GM21825 (cell line): ENCODE results near the gene TMEM232.

Experiments
- ATAC-seq: cut with Tn5 transposase; IDR thresholded peaks from one replicate; pipeline ENCODE4 v1.9.1; 2021; ENCODE audit warnings: mild to moderate bottlenecking, moderate library complexity; ENCODE audit not compliant: unreplicated experiment

TMEM232 gene

DNA sequence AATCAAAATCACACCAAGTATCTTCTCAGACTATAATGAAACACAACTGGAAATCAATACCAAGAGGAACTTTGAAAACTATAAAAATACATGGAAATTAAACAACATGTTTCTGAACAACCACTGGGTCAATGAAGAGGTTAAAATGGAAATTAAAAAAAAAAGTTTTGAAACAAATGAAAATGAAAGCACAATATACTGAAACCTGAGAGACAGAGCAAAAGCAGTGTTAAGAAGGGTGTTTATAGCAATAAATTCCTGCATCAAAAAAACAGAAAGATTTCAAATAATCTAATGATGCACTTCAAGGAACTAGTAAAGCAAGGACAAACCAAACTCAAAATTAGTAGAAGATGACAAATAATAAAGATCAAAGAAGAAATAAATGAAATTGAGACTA lies 92.0 kb downstream of the TMEM232 start:
- no peak for ATAC-seq

DNA sequence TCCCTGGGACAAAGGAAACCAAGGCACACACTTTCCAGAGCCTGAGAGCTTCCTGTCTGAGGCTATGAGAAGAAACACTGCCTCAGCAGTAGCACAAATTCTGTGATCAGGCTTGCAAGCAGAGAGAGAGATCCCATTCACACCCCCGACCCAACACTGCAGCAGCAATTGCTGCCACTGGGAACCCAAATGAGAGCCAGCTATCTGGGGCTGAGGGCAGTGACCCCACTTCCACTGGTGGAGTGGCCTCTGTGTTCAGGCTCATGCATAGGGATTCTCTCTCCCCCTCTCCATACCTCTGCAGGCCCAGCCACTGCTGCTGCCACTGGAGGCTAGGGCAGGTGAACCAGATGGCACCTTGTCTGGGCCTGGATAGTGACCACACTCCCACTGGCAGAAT lies 95.2 kb downstream of the TMEM232 start:
- no peak for ATAC-seq

DNA sequence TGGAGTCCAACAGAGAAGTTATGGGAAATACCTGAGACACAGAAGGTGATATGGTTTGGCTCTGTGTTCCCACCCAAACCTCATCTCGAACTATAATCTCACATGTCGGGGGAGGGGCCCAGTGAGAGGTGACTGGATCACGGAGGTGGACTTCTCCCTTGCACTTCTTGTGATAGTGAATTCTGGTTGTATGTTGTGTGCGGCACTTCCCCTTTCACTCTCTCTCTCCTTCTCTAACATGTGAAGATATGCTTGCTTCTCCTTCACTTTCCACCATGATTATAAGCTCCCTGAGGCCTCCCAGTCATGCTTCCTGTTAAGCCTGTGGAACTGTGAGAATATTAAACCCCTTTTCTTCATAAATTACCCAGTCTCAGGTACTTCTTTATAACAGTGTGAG lies 96.1 kb downstream of the TMEM232 start:
- no peak for ATAC-seq

DNA sequence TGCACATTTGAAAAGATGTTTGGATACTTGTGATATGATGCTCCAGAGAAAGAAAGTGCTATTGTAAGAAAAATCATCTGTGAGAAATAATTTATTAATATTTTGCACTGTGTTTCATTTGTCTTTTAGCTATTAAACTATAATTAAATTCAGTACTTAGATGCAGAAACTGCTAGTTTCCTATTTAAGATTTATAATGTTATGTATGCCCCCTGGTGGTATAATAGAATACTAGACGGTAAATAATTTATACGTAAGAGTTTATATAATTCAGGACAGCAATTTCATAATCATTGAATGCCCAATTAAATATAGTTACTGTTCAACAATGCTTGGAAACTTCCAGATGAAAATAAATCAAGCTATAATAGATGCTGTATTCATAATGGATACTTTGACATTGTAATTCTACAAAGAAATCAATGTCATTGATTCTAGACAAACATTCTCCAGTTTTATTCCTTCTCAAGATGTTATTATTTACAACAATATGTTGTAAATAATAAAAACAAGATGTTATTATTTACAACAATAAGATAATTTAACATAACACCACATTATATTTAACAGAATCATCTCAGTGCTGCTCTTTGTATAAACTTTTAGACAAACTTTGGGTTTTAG lies 101.0 kb downstream of the TMEM232 start:
- ATAC-seq, result no peak

DNA sequence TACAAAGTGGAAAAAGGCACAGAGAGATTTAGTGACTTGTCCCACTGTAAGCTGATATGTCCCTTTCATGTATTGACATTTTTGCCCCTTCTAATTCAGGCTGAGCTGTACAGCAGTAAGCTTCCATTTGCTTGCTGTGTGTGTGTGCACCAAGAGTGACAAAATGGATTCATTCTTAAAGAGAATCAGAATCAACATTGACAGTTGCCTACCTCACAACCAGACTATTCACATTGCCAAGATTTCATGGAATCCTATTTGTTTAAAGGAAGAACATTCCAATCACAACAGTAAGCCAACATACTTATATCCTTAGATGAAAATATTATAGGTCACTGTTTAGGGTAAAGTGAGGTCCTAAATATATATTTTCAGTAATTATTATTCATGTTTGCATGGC lies 102.6 kb downstream of the TMEM232 start:
- ATAC-seq, result no peak

DNA sequence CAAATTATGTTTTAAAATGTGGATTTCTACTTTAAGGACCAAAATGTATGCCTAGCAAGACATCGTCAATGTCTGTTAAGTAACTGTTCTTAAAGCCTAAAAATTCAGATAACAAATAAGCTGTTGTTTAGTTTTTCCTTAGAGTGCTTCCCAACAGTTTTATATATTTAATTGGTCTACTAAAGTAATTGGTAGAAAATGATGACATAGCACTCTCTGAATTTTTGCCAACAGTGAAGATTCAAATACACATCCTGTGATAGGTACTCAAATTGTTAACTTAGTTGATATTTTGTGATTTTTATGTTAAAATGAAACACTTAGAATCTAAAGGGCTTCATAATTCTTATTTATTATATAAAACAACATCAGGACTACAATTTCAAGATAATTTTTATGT lies 107.5 kb downstream of the TMEM232 start:
- ATAC-seq, result no peak

DNA sequence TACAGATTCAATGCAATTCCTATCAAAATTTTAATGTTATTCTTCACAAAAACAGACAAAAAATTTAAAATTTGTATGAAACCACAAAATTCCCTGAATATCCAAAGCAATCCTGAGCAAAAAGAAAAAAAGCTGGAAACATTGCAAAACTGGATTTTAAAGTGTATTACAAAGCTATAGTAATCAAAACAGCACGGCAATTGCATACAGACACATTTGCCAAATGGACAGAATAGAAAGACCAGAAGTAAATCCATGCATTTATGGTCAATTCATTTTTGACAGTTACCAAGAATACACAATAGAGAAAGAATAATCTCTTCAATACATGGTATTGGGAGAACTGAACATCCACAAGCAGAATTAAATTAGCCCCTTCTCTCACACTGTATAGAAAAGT lies 110.5 kb downstream of the TMEM232 start:
- ATAC-seq, result no peak

DNA sequence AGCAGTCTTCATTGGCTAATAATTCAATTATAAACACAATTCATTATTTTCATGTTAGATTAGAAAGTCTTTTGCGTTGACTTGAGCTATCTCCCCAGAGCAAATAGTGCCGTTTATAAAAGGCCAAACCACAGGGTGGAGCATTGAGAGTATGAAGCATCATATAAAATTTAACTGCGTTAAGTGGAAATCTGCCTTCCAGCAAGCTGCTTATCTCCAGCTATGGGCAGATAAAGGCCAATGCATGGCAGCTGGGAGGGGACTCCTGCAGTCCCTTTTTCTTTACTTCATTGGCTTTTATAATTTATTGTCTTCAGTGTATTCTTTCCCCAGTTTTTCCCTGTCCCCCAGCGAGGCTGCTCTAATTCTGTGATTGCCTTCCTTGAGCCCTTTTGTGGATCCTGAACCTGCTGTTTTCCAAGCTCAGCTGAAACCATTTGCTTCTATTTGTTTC lies 113.7 kb downstream of the TMEM232 start:
- no peak for ATAC-seq

DNA sequence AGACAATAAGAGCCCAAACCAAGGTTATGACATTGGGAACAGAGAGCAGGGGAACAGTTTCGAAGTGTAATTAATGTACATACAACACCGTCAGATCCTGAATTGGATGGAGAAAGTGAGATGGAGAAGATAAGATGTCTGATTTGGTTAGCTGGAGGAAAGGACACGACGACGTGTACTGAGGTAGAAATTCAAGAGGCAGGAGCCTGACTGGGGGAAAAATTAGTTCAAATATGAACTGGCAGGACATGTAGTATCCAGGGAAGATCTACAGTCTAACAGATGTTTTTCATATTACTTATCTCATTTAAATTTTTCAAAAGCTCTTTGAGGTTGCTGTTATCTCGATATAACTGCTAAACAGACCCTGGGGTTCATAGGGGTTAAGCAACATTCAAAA lies 114.7 kb downstream of the TMEM232 start:
- no peak for ATAC-seq

DNA sequence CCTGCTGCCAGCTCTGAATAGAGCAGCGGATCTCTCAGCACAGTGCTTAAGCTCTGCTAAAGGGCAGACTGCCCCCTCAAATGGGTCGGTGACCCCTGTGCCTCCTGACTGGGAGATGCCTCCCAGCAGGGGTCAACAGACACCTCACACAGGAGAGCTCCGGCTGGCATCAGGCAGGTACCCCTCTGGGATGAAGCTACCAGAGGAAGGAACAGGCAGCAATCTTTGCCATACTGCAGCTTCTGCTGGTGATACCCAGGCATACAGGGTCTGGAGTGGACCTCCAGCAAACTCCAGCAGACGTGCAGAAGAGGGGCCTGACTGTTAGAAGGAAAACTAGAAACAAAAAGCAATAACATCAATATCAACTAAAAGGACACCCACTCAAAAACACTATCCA lies 131.6 kb downstream of the TMEM232 start:
- no peak for ATAC-seq

DNA sequence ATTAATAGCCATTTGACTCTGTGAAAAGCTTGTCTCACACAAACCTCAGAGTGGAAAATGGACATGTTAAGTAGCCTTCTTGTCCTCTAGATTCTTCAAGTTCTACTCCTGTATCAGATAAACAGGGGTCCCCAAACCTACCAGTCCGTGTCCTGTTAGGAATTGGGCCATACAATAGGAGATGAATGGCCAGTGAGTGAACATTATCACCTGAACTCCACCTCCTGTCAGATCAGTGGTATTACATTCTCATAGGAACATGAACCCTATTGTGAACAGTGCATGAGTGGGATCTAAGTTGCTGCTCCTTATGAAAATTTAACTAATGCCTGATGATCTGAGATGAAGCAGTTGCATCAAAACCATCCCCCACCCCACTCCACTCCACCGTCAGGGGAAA lies 136.3 kb downstream of the TMEM232 start:
- peak; percentile 60 for ATAC-seq

DNA sequence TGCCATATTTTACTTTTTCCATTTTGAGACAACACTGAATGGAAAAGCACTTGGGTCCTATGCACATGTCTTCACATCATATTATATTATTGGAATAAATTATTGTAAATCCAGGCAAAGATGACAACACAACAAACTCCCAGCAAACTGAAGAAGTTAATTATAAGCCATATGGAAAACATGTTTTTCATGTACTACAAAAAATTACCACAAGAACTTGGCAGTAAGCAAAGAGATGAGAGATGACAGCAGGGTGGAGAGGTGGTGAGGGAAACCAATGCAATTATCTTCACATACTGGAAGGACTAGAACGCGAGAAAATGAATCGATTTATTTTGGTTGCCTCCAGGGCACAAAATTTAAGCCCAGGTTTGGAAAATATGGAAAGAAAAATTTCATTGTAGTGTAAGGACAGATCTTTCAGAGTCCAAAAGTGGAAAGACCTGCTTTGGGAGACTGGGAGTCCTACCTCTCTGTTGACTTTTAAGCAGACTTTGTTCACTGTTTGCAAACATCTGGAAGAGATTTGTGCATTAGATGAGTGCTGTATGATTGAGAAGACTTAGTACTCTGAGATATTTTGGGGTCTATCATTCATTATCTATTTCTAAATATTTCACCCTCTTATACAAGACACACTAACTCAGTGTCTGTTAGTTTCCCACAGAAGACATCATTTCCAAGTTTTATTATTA lies 138.0 kb downstream of the TMEM232 start:
- ATAC-seq, result no peak

DNA sequence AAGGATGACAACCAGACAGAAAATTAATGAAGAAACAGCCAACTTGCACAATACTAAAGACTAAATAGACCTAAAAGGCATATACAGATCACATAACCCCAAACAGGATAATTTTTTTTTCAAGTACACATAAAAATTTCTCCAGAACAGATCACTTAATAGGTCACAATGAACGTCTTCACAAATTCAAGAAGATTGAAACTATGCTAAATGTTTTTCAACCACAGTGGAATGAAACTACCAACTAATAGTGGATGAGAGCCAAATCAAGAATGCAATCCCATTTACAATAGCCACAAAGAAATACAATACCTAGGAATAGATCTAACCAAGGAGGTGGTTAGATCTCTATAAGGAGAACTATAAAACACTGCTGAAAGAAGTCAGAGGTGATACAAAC lies 145.8 kb downstream of the TMEM232 start:
- no peak for ATAC-seq

DNA sequence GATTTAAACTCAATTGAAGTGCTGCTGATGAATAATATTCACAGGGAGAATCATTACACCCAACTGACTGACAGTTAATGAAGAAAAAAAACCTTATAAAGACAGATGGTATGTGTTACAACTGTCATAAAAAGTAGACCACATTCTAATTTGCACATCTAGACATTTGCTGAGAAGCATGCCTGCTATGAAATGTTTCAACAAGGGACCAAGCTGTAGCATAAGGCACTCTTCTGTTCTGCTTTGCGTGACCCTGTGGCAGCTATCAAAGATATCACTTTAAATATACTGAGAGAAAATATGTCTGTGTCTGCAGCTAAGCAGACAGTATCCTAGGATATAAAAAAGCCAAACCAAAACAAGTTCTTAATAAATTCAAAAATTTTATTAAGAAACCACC lies 153.7 kb downstream of the TMEM232 start:
- no peak for ATAC-seq

DNA sequence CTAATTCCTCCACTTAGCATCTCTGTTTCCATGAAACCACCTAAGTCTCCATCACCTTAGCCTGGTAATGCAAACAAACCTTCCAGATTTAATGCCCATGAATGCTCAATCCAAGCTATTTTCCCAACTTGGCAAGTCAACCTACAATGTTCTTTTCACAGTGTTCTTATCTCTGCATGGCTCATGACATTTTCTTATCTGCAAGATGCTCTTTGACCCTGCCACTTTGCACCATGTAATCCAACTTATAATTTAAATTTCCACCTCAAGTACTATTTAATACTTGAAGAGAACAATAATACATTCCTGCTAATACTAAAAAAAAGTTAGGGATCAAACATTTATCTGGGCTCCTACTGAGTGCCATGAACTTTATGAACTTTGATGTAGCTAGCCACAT lies 164.3 kb downstream of the TMEM232 start:
- no peak for ATAC-seq

DNA sequence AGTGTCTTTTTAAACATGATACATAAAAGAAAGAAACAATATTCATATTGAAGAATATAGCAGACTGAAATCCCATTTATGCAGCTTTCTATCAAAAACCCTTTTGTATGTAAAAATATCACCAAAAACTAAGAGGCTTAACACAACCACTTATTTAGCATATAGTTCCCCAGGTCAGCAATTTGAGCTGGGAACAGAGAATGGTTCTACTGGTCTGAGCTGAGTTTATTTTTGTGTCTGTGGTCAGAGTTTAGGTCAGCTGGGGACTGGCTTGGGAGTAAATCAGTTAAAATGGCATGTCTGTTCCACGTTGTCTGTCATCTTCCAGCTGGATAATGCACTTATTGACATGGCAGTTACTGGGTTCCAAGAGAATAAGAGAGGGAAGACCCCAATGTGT lies 165.0 kb downstream of the TMEM232 start:
- no peak for ATAC-seq

DNA sequence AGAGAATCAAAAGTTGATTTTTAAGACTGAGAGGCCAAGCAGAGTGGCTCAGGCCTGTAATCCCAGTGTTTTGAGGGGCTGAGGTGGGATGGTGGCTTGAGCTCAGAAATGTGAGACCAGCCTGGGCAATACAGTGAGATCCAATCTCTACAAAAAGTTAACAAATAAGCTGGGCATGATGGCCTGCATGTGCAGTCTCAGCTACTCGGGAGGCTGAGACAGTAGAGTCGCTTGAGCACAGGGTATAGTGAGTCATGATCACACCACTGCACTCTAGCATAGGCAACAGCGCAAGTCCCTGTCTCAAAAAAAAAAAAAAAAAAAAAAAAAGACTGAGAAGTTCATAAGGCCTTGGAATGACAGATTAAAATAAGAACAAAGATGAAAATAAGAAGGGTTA lies 177.2 kb downstream of the TMEM232 start:
- ATAC-seq, result no peak

DNA sequence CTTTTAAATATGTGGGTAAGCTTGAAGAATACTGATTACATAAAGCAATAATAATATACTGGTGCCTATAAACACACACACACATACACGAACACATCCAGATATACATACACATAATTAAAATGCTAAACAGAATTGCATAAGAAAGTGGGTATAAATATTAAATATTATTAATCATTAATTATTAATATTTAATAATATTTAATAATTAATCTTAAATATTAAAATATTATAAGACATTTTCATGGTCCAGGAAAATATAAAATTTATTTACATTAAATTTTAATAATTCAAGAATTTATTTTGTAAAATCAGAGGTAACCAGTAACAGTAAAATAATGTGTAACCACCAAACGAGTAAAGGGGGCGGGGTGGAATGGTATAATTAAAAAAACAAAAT lies 178.3 kb downstream of the TMEM232 start:
- ATAC-seq, result no peak

DNA sequence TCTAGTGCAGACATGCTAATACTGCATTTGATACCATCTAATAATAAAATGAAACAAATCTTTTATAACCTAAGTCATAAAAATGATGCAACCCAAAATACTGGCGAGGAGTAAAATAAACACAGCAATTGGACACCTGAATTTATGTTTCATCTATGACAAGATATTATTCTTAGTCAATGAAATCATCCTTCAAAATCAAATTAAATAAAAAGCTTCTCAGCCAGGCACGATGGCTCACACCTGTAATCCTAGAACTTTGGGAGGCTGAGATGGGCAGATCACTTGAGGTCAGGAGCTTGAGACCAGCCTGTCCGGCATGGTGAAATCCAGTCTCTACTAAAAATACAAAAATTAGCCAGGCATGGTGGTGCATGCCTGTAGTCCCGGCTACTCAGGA lies 179.0 kb downstream of the TMEM232 start:
- no peak for ATAC-seq

DNA sequence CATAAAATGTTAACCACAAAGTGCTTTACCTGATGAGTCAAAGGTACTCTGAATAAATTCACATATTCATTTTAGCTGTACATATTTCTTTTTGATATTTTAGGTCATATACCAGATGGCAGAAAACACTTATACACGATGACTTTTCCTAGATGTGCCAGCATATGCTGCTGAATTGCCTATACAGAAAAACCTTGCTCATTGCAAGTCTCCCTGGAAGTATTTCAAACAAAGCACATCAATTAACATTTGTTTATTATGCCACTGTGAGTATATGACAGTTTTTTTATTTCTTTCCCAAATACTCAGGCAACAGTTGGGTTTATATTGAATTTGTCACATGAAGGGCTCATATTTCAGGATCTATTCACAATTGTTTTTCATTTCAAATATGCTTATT lies 180.8 kb downstream of the TMEM232 start:
- ATAC-seq, result no peak

DNA sequence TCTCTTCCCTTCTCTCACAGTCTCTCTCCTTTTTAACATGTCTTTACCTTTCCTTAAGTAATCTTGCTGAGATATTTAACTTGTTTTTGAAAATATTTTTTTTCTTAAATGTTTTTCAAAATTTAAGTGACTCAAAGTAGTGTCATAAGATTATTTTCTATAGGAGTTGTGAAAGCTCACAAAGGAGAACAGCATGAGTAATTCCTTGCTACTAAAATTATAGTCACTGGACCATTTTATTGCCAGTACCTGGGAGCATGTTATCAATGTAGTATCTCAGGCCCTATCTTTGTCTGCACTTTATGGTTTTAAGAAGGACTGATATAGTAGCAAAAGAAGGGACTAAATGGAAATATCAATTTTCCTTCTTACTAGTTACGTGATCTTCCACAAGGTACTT lies 181.9 kb downstream of the TMEM232 start:
- ATAC-seq, result no peak

DNA sequence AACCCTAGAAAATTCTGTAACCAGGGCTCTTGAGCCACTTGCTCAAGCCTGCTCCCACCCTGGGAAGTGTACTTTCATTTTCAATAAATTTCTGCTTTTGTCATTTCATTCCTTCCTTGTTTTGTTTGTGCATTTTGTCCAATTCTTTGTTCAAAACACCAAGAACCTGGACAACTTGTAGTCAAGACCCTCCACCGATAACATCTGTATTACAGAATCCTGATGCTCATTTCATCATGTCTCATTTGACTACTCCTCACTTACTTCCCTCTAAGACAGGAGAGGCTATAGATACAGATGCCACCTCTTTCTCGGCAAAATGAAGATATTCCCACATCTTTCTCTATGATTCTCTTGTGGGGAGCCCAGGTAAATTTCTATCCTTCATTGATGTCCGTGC lies 183.5 kb downstream of the TMEM232 start:
- ATAC-seq, result no peak
